NCI-H2171 (cell line): ENCODE results near the gene ZNF677.
"Not testable (repeated sequence)": the region's sequence is repeated elsewhere in the genome, so short reads cannot be mapped to it uniquely, and the experiment has no call there.

ENCODE experiments used
- DNase-seq: peaks from one replicate; lab custom pipeline; 2025; lab: John Stamatoyannopoulos, UW

ZNF677 gene

DNA sequence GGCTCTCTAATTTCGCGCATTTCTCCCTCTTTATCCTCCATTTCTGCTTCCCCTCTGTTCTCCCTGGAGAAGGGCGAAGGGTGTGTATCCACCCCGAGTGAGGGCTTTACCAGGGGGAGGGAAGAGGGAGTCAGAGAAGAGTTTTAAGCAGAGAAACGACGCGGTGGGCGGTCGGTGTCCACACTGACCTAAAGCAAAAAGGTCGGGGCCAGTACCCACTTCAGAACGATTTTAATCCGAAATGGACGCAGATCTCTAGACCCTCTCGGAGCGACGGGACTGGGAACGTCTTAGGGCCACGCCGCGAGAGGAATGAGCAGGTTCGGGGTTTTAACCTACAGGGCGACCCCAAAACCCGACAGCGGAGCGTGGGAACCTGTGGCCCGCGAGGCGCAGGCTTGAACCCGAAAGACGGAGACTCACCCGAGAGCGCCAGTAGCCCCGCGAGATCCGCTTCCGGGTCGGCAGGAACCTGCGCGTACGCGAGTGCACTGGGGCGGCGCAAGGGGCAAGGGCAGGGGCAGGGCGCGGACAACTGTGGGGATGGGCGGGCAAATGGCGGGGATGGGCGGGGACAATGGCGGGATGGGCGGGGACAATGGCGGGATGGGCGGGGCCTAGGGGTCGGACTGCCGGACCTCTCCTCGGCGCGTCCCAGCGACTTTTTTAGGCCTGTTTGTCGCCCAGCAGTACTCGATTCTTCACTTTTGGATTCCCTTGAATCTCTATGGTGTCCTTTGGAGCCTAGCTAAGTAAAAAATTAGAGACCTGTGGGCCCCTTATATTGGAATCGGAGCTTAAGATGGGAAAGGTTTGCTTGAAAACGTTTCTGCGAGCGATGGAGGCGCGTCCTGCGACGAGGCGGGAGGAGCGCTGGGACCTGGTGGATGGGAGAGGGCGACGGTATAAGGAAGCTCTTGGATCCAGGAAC, at the start of gene ZNF677:
Gene ZNF677, minus strand, starts transcription at position 463 of the 931 bp plus-strand sequence. CDS start 3,323 bp downstream, outside the sequence.
- DNase-seq: peak; percentile 6

DNA sequence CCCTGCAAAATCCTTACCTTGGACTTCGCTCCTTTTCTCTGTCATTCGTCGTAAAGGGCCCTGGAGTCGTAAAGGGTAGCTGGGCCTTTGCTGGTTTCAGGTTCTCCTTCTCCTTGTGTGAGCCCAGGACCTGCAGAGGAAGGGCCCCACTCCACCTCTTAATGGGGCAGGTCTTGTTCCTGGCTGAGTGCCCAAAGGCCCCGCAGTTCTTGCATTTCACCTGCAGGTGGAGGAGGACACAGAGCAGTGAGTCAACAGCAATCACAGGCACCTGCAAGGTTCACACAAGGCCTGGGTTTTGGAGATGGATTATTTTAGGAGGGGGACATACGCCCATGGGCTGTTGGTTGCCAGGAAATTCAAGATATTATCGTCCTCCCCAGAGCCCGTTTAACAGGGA, 46.7 kb upstream of the ZNF677 start:
- DNase-seq: not testable (repeated sequence)

DNA sequence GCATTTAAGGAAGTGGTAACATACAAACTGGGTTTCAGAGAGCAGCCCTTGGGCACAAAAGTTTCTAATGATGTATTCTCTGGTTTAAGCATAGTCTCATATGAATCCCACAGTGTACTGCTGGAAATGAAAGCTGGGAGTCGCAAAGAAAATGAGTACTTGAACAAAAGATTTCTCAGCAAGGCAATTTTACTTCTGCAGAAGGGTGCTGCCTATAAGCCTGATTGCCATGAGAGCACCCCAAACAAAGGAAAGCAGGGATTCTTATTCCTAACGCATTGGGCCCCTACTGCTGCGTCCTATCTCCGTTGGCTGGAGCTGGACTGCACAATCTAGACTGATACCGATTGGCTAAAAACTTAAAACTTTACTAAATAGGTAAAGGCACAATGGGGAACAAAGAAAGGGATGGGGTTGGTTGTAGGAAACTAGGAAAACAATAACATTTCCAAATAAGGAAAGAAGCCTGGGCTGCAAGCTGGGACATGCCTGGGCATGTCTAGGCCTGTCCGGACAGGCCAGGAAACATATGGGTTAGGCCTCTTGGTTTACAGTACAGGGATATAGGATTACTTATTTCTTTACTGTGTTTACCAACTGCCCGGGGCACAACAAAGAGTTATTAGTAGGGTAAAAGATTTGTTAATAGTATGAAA, 40.2 kb upstream of the ZNF677 start:
- no peak for DNase-seq

DNA sequence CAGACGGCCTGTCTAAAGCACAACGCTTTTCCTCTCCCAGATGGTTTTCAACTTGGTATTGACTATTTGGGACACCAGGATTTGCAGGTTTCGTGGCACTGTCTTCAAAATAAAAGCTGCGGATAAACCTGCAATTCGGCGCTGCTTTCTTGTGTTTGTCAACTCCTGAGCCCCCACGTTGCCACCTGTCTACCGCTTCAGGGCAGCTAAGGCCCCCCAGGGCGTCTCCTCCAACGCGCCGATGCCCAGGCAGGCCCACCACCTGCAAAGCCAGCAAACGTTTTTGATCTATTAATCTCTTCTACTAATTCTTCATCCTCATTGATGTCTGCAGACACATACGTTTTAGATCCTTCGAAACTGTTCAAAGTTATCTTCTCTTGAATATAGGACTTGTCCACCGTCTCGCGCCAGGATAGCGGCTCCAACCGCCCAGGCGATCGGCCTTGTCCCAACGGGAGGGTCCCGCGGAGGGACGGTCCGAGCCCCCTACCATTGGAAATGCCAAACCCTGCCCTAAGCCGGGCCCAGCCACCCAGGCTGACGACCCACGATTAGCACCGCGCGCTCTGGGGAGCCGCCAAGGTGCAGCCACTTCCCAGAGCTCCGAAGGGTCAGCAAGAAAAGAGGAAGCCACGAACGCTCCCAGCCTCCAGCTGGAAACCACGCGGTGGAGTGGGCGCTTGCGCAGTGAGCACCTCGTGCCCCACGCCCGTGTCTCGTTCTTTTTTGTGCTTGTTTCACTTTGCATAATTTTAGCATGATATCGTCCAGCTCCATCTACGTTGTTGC, 36.3 kb upstream of the ZNF677 start:
- no peak for DNase-seq

DNA sequence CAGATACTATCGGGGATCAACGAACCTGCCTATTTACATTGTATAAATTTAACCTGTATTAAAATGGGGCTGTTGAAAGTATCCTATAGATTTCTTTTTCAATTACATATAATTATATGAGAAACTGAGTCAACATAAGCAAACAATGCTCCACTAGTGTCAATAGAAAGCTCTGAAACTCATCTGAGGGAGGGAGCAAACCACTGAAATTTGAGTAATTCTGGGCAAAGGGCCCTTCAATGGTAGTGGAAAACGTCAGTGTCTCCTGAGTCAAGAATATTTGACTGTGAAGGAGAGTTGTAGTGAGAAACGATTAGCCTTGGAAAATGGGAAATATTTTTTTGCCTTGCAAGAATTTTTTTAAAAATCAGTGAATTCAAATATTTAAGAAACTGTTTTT, 30.4 kb upstream of the ZNF677 start:
- DNase-seq: no peak

DNA sequence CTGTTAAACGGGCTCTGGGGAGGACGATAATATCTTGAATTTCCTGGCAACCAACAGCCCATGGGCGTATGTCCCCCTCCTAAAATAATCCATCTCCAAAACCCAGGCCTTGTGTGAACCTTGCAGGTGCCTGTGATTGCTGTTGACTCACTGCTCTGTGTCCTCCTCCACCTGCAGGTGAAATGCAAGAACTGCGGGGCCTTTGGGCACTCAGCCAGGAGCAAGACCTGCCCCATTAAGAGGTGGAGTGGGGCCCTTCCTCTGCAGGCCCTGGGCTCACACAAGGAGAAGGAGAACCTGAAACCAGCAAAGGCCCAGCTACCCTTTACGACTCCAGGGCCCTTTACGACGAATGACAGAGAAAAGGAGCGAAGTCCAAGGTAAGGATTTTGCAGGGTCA, 27.3 kb upstream of the ZNF677 start:
- not testable (repeated sequence) for DNase-seq

DNA sequence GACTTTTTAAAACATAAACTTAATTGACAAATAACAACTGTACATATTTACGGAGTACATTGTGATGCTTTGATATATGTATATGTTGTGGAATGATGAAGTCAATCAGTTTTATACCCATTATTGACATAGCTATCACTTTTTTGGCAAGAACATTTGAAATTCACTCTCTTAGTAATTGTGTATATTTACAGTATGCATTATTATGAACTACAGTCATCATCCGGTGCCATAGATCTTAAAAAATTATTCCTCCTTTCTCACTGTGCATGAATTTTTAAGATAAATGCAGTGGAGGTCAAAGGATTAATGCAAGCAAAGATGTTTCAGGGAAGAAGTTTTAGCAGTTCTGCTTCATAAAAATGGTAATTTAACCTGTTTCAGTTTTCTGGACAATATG, 20.8 kb upstream of the ZNF677 start:
- DNase-seq: no peak

DNA sequence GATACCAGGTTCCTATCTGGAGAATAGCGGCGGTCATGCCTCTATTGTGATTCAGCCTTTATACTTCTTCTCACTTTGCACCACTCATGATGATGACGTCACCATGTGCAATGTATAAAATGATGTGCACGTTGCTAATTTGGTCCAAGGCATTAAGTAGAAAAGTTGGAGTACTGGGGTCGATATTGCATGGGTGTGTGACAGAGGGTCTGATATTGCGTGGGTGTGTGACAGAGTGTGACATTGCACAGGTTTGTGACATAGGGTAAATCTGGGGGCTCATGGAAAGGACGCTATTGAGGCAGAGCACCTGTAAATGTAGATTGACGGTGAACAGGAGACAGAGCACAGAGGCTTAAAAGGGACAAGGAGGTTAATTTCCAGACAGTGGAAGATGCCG, 17.4 kb upstream of the ZNF677 start:
- no peak for DNase-seq

DNA sequence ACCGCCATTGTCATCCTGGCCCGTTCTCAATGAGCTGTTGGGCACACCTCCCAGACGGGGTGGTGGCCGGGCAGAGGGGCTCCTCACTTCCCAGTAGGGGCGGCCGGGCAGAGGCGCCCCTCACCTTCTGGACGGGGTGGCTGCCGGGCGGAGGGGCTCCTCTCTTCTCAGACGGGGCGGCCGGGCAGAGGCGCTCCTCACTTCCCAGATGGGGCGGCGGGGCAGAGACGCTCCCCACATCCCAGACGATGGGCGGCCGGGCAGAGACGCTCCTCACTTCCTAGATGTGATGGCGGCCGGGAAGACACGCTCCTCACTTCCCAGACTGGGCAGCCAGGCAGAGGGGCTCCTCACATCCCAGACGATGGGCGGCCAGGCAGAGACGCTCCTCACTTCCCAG, 15.2 kb upstream of the ZNF677 start:
- DNase-seq: not testable (repeated sequence)

DNA sequence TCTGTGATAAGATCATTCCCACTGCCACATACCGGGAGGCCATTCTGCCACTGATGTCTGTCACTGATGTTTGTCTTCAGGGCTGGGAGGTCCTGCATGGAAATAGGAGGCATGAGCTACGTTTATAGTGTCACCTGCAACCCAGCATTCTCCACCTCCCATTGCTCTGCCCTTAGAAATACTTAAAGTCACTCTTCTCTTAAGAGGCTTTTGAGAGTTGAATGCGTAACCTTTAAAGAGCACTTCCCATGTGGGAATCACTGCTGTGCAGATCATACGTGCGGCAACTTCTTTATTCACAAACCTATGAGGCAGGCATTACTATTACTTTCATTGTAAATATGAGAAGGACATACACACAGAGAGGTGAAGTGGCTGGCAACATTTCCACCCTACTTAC, 12.9 kb upstream of the ZNF677 start, which contains the start of gene VN1R4:
Gene VN1R4, minus strand, starts transcription at position 101 of the 400 bp plus-strand sequence. Its CDS starts 58 bp downstream, at position 43.
- DNase-seq: not testable (repeated sequence)

DNA sequence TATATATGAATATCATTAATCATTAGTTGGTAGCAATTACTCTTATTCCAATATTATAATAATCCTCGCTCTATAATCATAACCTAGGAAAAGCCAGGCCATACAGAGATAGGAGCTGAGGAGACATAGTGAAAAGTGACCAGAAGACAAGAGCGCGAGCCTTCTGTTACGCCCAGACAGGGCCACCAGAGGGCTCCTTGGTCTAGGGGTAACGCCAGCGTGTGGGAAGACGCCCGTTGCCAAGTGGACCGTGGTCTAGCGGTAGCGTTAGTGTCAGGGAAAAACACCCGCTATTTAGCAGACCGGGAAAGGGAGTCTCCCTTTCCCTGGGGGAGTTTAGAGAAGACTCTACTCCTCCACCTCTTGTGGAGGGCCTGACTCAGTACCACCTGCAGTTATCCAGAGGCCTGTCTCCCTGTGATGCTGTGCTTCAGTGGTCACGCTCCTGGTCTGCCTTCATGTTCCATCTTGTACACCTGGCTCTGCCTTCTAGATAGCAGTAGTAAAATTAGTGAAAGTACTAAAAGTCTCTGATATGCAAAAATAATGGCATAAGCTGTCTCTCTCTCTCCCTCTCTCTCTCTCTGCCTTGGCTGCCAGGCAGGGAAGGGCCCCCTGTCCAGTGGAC, 3.2 kb upstream of the ZNF677 start, which contains the start of gene VN1R2:
Gene VN1R2, plus strand, starts transcription at position 578 of the 628 bp plus-strand sequence. CDS start 84 bp downstream, outside the sequence.
- not testable (repeated sequence) for DNase-seq

DNA sequence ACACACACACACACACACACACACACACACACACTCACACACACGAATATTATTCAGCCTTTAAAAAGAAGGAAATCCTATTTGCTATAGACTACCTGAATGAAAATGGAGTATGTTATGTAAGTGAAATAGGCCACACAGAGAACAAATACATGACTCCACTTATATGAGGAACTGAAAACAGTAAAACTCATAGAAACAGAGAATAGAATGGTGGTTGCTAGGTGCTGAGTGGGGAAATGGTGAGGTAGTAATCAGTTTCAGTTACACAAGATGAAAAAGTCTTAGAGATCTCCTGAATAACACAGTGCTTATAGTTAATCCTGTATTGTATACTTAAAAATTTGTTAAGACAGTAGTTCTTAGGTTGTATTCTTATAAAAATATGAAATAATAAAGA, 8.2 kb downstream of the ZNF677 start:
- no peak for DNase-seq

DNA sequence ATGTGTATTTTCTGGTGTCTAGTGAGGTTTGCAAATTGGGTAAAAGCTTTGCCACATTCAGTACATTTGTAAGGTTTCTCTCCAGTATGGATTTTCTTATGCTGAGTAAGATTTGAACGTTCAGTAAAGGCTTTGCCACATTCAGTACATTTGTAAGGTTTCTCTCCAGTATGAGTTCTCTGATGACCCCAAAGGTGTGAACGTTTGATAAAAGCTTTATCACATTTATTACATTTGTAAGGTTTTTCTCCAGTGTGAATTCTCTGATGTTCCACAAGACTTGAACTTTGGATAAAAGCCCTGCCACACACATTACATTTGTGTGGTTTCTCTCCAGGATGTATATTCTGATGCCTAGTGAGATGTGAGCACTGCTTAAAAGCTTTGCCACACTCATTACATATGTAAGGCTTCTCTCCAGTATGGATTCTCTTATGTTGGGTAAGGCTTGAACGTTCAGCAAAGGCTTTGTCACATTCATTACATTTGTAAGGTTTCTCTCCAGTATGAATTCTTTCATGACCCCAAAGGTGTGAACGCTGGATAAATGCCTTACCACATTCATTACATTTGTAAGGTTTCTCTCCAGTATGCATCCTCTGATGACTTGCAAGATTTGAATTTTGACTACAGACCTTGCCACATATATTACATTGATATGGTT, 17.4 kb downstream of the ZNF677 start:
- no peak for DNase-seq

DNA sequence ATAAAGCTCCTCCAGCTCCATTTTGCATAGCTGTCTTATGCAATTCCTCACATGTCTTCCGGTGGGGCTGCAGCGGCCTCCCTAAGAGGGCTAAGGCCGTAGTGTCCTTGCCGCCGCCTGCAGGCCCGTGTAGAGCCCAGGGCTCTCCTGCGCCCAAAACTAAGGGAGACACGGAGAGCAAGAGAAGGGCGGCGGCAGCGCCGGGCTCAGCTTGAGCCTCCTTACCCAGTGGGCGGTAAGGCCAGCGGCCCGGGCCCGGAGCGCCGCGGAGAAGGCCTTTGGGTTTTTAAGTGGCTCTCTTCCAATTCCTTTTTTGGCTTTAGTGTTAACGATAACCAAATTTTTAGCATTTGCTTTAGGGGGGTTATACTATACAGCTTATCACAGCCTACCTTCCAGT, 30.1 kb downstream of the ZNF677 start:
- no peak for DNase-seq

DNA sequence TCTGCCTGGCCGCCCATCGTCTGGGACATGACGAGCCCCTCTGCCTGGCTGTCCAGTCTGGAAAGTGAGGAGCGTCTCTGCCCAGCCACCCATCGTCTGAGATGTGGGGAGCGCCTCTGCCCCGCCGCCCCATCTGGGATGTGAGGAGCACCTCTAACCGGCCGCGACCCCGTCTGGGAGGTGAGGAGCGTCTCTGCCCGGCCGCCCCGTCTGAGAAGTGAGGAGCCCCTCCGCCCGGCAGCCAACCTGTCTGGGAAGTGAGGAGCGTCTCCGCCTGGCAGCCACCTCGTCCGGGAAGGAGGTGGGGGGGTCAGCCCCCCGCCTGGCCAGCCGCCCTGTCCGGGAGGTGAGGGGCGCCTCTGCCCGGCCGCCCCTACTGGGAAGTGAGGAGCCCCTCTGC, 32.0 kb downstream of the ZNF677 start:
- DNase-seq: not testable (repeated sequence)

DNA sequence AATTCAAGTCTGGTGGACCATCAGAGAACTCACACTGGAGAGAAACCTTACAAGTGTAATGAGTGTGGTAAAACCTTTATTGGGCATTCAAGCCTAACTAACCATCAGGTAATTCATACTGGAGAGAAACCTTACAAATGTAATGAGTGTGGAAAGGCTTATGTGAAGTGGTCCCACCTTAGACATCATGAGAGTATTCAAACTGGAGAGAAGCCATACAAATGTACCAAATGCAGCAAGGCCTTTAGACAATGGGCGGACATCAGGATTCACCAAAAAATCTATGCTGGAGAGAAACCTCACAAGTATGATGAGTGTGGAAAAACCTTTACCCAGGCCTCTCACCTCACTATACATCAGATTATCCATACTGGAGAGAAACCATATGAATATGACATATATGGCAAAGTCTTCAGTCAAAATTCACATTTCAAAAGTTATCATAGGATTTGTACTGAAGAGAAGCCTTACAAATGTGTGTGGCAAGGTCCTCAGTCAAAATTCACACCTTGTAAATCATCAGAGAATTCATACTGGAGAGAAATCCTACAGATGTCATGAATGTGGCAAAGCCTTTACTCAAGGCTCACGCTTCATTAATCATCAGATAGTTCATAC, 41.9 kb downstream of the ZNF677 start:
- no peak for DNase-seq

DNA sequence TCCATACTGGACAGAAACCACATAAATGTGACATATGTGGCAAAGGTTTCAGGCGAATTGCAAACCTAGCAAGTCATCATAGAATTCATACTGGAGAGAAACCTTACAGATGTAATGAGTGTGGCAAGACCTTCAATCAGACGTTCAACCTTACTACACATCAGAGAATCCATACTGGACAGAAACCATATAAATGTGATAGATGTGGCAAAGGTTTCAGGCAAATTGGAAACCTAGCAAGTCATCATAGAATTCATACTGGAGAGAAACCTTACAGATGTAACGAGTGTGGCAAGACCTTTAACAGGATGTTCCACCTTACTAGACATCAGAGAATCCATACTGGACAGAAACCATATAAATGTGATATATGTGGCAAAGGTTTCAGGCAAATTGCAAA, 43.1 kb downstream of the ZNF677 start:
- not testable (repeated sequence) for DNase-seq

DNA sequence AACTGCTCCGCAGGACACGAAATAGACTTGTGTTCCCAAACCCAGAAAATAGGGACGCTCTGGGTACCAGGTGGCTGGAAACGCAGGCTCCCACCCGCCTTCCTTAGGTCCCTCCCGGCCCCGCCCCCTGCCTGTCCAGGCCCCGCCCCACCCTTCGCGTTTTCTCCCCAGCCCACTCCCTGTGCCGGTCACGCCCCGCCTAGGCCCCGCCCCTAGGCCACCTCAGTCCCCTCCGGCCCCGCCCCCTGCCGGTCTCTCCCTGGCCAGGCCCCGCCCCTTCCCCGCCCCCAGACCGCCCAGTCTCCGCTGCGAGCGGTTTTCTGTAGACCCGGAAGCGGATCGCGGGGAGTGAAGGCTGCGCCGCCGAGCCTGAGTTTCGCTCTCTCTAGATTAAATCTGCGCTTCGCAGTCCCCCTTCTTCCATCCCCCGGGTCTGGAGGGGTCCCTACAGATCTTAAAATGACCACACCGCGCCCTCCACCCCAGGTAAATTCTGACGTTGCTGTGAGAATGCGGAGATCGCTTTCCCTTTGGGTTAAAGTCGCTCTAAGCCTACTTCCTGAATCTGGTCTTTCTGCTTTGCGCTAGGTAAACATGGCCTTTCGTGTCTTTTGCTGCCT, 57.8 kb downstream of the ZNF677 start:
- DNase-seq: peak; percentile 55

DNA sequence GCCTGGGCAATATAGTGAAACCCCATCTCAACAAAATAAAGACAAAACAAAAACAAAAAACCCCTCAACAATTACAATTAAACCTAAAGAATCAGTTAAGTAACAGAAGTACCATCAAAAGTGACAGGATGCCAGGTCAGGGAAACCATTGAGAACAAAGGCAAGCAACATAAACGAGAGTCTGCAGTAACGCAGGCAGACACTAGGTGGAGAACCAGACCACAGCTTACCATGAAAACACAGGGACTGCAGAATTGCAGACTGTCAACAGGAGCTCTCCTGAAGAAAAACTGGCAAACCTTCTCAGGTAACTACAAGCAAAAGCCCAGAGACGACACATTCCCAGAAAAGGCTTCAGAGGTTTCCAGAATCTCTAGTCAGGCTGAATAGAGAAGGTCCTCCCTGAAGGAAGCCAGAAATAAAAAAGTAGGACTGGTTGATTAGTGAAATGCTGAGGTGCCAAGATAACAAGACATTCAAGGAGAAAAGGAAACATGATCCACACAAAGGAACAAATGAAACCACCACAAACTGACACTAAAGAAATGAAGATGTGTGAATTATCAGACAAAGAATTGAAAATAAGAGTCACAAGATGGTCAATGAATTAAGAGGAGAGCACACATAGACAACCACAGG, 59.3 kb downstream of the ZNF677 start:
- DNase-seq: peak; percentile 45
